IMR-90 (cell line): ENCODE data around the gene PXN. TPM values are rescaled to one million over a fixed set of nuclear protein-coding genes. Genes with fewer than 3 reads are reported as not detected.
A peak's percentile ranks its signal among the peaks of the same experiment; 100 is the strongest.

Experiments
- ATAC-seq: fragments of 200-7000 bp; cut with Tn5 transposase; 2 replicates; pipeline ENCODE4 v1.9.1; 2020; ENCODE audit warnings: low read depth, mild to moderate bottlenecking, moderate library complexity
- BruUV-seq: library from RNA; stranded (reverse); fragments of 400-500 nt; replicated peaks from 2 replicates; lab custom pipeline; 2021; lab: Mats Ljungman, UMichigan
- CTCF ChIA-PET: fragments of 300-600 bp; formaldehyde crosslinking; extraction: SDS; loops from one replicate; lab custom pipeline; 2021; ENCODE audit warnings: antibody characterized with exemption; lab: Yijun Ruan, JAX
- POLR2A ChIA-PET: fragments of 300-600 bp; sonication (Branson Sonifier 250); formaldehyde crosslinking; loops from one replicate; lab custom pipeline; 2022; ENCODE audit warnings: antibody characterized with exemption; ENCODE audit not compliant: unreplicated experiment; lab: Charles Lee
- DNase-seq: peaks from one replicate; pipeline ENCODE4 v3.0.0; 2013
- H2AFZ ChIP-seq: replicated peaks from 2 replicates; pipeline ENCODE3; 2013; ENCODE audit warnings: low read length, mild to moderate bottlenecking; ENCODE audit not compliant: poor library complexity
- H2AK5ac ChIP-seq: 2 replicates; pipeline ENCODE4 v1.6.1; 2013; ENCODE audit warnings: low read depth, low read length, inconsistent platforms
- H2AK9ac ChIP-seq: replicated peaks from 2 replicates; pipeline ENCODE3; 2013; ENCODE audit warnings: mild to moderate bottlenecking, low read depth, low read length, moderate library complexity; ENCODE audit not compliant: poor library complexity
- H2BK120ac ChIP-seq: 2 replicates; pipeline ENCODE4 v1.6.1; 2013; ENCODE audit warnings: low read depth, low read length, inconsistent platforms
- H2BK15ac ChIP-seq: 3 replicates; pipeline ENCODE4 v1.6.1; 2013; ENCODE audit warnings: low read depth, low read length, inconsistent platforms
- H2BK20ac ChIP-seq: 2 replicates; pipeline ENCODE4 v1.6.1; 2013; ENCODE audit warnings: low read depth, mild to moderate bottlenecking, inconsistent platforms, low read length, moderate library complexity
- H2BK5ac ChIP-seq: 2 replicates; pipeline ENCODE4 v1.6.1; 2013; ENCODE audit warnings: mild to moderate bottlenecking, low read depth, low read length, inconsistent platforms; ENCODE audit not compliant: poor library complexity, severe bottlenecking
- H3K14ac ChIP-seq: replicated peaks from 2 replicates; pipeline ENCODE4 v1.6.1; 2013; ENCODE audit warnings: low read depth, low read length, inconsistent platforms
- H3K18ac ChIP-seq: 2 replicates; pipeline ENCODE4 v1.6.1; 2013; ENCODE audit warnings: low read depth, low read length, control low read depth
- H3K23ac ChIP-seq: 2 replicates; pipeline ENCODE4 v1.6.1; 2013; ENCODE audit warnings: low read depth, low read length, inconsistent platforms
- H3K27ac ChIP-seq: 2 replicates; pipeline ENCODE4 v1.5.1; 2013; ENCODE audit warnings: mild to moderate bottlenecking, control low read depth, low read length; ENCODE audit not compliant: insufficient read depth
- H3K27me3 ChIP-seq: 2 replicates; pipeline ENCODE4 v1.6.1; 2013; ENCODE audit warnings: low read length; ENCODE audit not compliant: control insufficient read depth, insufficient read depth
- H3K36me3 ChIP-seq: 2 replicates; pipeline ENCODE4 v1.6.1; 2013; ENCODE audit warnings: low read length, mixed read lengths; ENCODE audit not compliant: control insufficient read depth, insufficient read depth
- H3K4ac ChIP-seq: 2 replicates; pipeline ENCODE4 v1.6.1; 2013; ENCODE audit warnings: low read depth, low read length, inconsistent platforms
- H3K4me1 ChIP-seq: 2 replicates; pipeline ENCODE4 v1.6.1; 2013; ENCODE audit warnings: low read length, mixed read lengths; ENCODE audit not compliant: control insufficient read depth, insufficient read depth
- H3K4me2 ChIP-seq: 2 replicates; pipeline ENCODE4 v1.6.1; 2013; ENCODE audit warnings: low read depth, mild to moderate bottlenecking, control low read depth, low read length, moderate library complexity
- H3K4me3 ChIP-seq: 2 replicates; pipeline ENCODE4 v1.5.1; 2013; ENCODE audit warnings: low read depth, mild to moderate bottlenecking, control low read depth, low read length, moderate library complexity; ENCODE audit not compliant: insufficient read depth
- H3K56ac ChIP-seq: 2 replicates; pipeline ENCODE4 v1.6.1; 2013; ENCODE audit warnings: low read length, inconsistent platforms; ENCODE audit not compliant: insufficient read depth; ENCODE audit errors: extremely low read depth
- H3K79me1 ChIP-seq, 2 experiments: 2 replicates each; pipeline ENCODE4 v1.6.1; 2013; ENCODE audit warnings: low read length in 2 of 2, inconsistent platforms in 1 of 2, low read depth in 1 of 2
- H3K9ac ChIP-seq: 2 replicates; pipeline ENCODE4 v1.6.1; 2013; ENCODE audit warnings: low read depth, low read length, control low read depth
- H3K9me1 ChIP-seq: 2 replicates; pipeline ENCODE4 v1.6.1; 2013; ENCODE audit warnings: low read length, inconsistent platforms; ENCODE audit not compliant: insufficient read depth
- H3K9me3 ChIP-seq: 2 replicates; pipeline ENCODE4 v1.6.1; 2013; ENCODE audit warnings: low read length; ENCODE audit not compliant: control insufficient read depth, insufficient read depth
- H4K20me1 ChIP-seq: 2 replicates; pipeline ENCODE4 v1.6.1; 2013; ENCODE audit warnings: low read length, inconsistent platforms; ENCODE audit not compliant: insufficient read depth
- H4K5ac ChIP-seq: 2 replicates; pipeline ENCODE4 v1.6.1; 2013; ENCODE audit warnings: mild to moderate bottlenecking, low read depth, low read length, control low read depth
- H4K8ac ChIP-seq, 2 experiments: 2 replicates each; pipeline ENCODE4 v1.6.1; 2013; ENCODE audit warnings: low read depth in 2 of 2, low read length in 2 of 2, control low read depth in 1 of 2, inconsistent platforms in 1 of 2
- H4K91ac ChIP-seq: 2 replicates; pipeline ENCODE4 v1.6.1; 2013; ENCODE audit warnings: low read depth, low read length, inconsistent platforms; ENCODE audit not compliant: insufficient read depth
- CHD1 ChIP-seq: IDR thresholded peaks from 2 replicates; pipeline ENCODE4 v1.6.1; 2012; ENCODE audit warnings: low read depth, low read length, improper control_type of control experiment
- FOS ChIP-seq: fragments of 150-350 bp; IDR thresholded peaks from 2 replicates; pipeline ENCODE4 v1.6.1; 2016; ENCODE audit warnings: low read depth, low read length
- RFX5 ChIP-seq: IDR thresholded peaks from 2 replicates; pipeline ENCODE4 v1.8.0; 2012; ENCODE audit warnings: low read depth, mild to moderate bottlenecking, low read length, moderate library complexity
- SMC3 ChIP-seq: fragments of 150-350 bp; IDR thresholded peaks from 2 replicates; pipeline ENCODE4 v1.6.1; 2016; ENCODE audit warnings: low read depth, mild to moderate bottlenecking, antibody characterized with exemption, low read length, moderate library complexity
- WGBS, 2 experiments: methylation state at CpG; one replicate each; pipeline versions ENCODE4 v1.1.5 to v1.1.7; 2013; ENCODE audit warnings: missing lambda C conversion rate in 2 of 2; ENCODE audit not compliant: insufficient read length in 1 of 2; ENCODE audit errors: extremely low coverage in 2 of 2; 5-methylcytosine and 5-hydroxymethylcytosine counted together
- dilution Hi-C: fragments of 300-500 bp; cut with HindIII; formaldehyde crosslinking; loops from one replicate; pipeline ENCODE4 v1.14.3; 2018; ENCODE audit warnings: low sequenced_read_pairs; ENCODE audit not compliant: unreplicated experiment
- in situ Hi-C: fragments of 300-500 bp; cut with MboI; formaldehyde crosslinking; loops from 3 replicates; pipeline ENCODE4 v1.14.3; 2019; ENCODE audit warnings: low sequenced_read_pairs, inconsistent platforms, mixed read lengths
- intact Hi-C: fragments of 100-400 bp; cut with micrococcal nuclease; formaldehyde crosslinking; loops from 2 replicates; pipeline ENCODE4 v1.10.0; 2022
- polyA plus RNA-seq, 3 experiments: library from polyadenylated mRNA; depleted of rRNA; stranded (reverse); fragments of >200 nt; gene quantifications; 2 replicates each; pipeline ENCODE4 v1.2.3, GENCODE V29; 2012; ENCODE audit warnings: low replicate concordance in 1 of 3
- total RNA-seq: library from RNA; depleted of rRNA; stranded (reverse); fragments of >200 nt; gene quantifications from 2 replicates; pipeline ENCODE4 v1.2.3, GENCODE V29; 2012
- TF ChIP-seq, protein P1 (sequence below): fragments of 150-350 bp; IDR thresholded peaks from 2 replicates; pipeline ENCODE4 v1.6.1; 2017; ENCODE audit warnings: mild to moderate bottlenecking, antibody characterized with exemption, low read length, low read depth
- TF ChIP-seq, protein P2 (sequence below): fragments of 150-350 bp; IDR thresholded peaks from 2 replicates; pipeline ENCODE4 v1.6.1; 2016; ENCODE audit warnings: low read depth, mild to moderate bottlenecking, low read length, moderate library complexity, borderline replicate concordance

PXN gene
- total and polyA plus RNA-seq, 2 of the 4 experiments (the other 2 are of a cell fraction): 46.6 to 134 TPM

DNA sequence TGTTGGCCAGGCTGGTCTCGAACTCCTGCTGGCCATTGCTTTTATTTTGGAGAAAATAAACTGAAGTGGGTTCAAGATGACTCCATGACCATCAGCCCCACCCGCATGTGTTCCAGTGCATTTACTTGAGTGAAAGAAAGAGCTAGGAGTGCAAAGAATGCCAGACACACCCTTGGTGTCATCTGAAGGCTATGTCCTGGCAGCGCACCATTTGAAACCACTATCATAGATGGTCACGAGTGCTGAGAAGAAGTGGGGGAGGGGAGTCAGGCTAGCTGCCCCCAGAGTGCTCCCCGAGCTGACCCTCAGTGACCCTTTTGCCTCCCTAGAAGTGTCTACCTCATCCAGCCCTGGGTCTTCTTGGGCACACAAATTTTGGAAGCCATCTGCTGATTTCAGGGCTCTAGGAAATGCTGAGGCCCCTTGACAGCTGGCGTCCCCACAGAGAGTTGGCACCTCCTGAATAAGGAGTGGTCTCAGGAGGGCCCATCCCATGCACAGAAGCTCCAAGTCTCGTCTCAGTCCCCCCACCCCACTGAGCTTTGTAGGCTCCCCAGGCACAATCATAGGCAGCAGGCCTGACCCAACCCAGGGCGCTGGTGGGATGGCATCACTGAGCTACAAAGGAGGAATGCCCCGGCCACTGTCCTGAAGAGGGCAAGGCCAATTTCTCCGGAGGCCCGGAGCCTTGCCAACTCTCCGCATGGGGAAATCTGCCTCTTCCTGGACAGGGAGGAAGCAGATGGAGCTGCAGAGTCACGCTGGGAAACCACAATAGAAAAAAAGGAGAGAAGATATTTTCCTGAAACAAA is 28.0 kb downstream of the PXN start:
- Histone ChIP-seq H4K8ac (peak overlapping the region in 1 of 2 experiments; percentile 69; a peak in 2 of 4 replicates), H2BK5ac (peak overlapping the region; percentile 84), H3K9ac (no peak overlapping the region), H3K79me1 (peaks cover 10 to 83% of the 10 kb centered on the region in 2 experiments; a peak in 3 of 4 replicates), H4K5ac (peak overlapping the region; percentile 41), H3K27me3 (no peaks in the 10 kb centered on the region), H3K9me3 (no peaks in the 10 kb centered on the region), H3K14ac (peak overlapping the region; percentile 75), H2AFZ (no peak overlapping the region), H3K4me1 (peaks cover 63% of the 10 kb centered on the region), H2AK9ac (peak overlapping the region; percentile 38), H4K20me1 (peaks cover 48% of the 10 kb centered on the region), H4K91ac (peak overlapping the region; percentile 62), H3K27ac (peak overlapping the region; percentile 51), H3K18ac (peak overlapping the region; percentile 19), H3K4me3 (no peak overlapping the region), H3K4ac (peak overlapping the region; percentile 73), H3K9me1 (peaks cover 61% of the 10 kb centered on the region), H2AK5ac (peak overlapping the region; percentile 87), H2BK120ac (peak overlapping the region; percentile 30), H2BK20ac (peak overlapping the region; percentile 4; the same call in 1 of the 2 replicates), H3K56ac (peak overlapping the region; percentile 10; the same call in 1 of the 2 replicates), H3K36me3 (peaks cover 5% of the 10 kb centered on the region; the same call in 1 of the 2 replicates), H3K23ac (peak overlapping the region; percentile 37), H2BK15ac (peak overlapping the region; percentile 80; the same call in 2 of the 3 replicates), H3K4me2 (no peak overlapping the region)
- BruUV-seq: no TSS peak
- CTCF ChIA-PET: interaction anchor here (0.6 to 2.8 kb wide), 2 partner anchors 10 to 70 kb away, joined by 4 to 12 read pairs; no protein-coding TSS in a partner anchor
- TF ChIP-seq SMC3 (no peak), FOS (no peak), RFX5 (no peak), CHD1 (no peak)
- TF ChIP-seq, protein P1, sequence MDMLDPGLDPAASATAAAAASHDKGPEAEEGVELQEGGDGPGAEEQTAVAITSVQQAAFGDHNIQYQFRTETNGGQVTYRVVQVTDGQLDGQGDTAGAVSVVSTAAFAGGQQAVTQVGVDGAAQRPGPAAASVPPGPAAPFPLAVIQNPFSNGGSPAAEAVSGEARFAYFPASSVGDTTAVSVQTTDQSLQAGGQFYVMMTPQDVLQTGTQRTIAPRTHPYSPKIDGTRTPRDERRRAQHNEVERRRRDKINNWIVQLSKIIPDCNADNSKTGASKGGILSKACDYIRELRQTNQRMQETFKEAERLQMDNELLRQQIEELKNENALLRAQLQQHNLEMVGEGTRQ: peak; percentile 26; the same call in 1 of the 2 replicates
- TF ChIP-seq, protein P2, sequence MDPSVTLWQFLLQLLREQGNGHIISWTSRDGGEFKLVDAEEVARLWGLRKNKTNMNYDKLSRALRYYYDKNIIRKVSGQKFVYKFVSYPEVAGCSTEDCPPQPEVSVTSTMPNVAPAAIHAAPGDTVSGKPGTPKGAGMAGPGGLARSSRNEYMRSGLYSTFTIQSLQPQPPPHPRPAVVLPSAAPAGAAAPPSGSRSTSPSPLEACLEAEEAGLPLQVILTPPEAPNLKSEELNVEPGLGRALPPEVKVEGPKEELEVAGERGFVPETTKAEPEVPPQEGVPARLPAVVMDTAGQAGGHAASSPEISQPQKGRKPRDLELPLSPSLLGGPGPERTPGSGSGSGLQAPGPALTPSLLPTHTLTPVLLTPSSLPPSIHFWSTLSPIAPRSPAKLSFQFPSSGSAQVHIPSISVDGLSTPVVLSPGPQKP: no peak
- in situ Hi-C loops: no loop called here
- dilution Hi-C loops: no loop called here
- no peak for DNase-seq
- 100% methylated on average over 1 of the region's 13 CpGs; no CpG with 5 or more reads in 1 of the 2 experiments for WGBS, 2 experiments
- intact Hi-C loops: no loop called here
- POLR2A ChIA-PET: interaction anchor here (0.8 to 1.1 kb wide), 3 partner anchors 9 to 55 kb away, joined by 3 to 4 read pairs (median 3); no protein-coding TSS in a partner anchor
- ATAC-seq: no peak
